Astrocyte of the spinal cord (primary cell): ENCODE measurements around the gene STX12.

ENCODE experiments used
- DNase-seq: peaks from one replicate; pipeline ENCODE4 v3.0.0; 2011; ENCODE audit warnings: low read depth, low spot score
- H3K4me3 ChIP-seq: 2 replicates; pipeline ENCODE4 v1.5.1; 2011; ENCODE audit warnings: low read depth, mild to moderate bottlenecking, low read length, moderate library complexity
- CTCF ChIP-seq: IDR thresholded peaks from 2 replicates; pipeline ENCODE4 v1.5.1; 2012; ENCODE audit warnings: low read depth, mild to moderate bottlenecking, low read length, inconsistent platforms
- in situ Hi-C: cut with HindIII; loops from 2 replicates; pipeline ENCODE4 v1.10.0; 2017; ENCODE audit warnings: low sequenced_read_pairs

STX12 gene

GRCh38 chr1:27760426-27760825, 12.6 kb upstream of the STX12 start:
- TF ChIP-seq CTCF, result no peak
- in situ Hi-C loops, result no loop called here
- DNase-seq, result no peak
- no peak overlapping the region for H3K4me3 ChIP-seq

GRCh38 chr1:27762033-27762432, 11.0 kb upstream of the STX12 start:
- DNase-seq, result no peak
- in situ Hi-C loops, result no loop called here
- H3K4me3 ChIP-seq, result no peak overlapping the region
- no peak for TF ChIP-seq CTCF

- DNase-seq, result no peak
- in situ Hi-C loops, result no loop called here
- H3K4me3 ChIP-seq, result no peak overlapping the region
- no peak for TF ChIP-seq CTCF
Measured at GRCh38 chr1:27763358-27763757, 9.7 kb upstream of the STX12 start.

- no peak for TF ChIP-seq CTCF
- in situ Hi-C loops, result no loop called here
- DNase-seq, result no peak
- no peak overlapping the region for H3K4me3 ChIP-seq
Measured at GRCh38 chr1:27770293-27770830, 2.7 kb upstream of the STX12 start.

GRCh38 chr1:27772036-27772931, 735 bp upstream of the STX12 start:
- DNase-seq, result peak; percentile 7
- H3K4me3 ChIP-seq, result peak overlapping the region; percentile 96
- TF ChIP-seq CTCF, result no peak
- in situ Hi-C loops, result no loop called here

GRCh38 chr1:27773826-27774445, 917 bp downstream of the STX12 start:
- H3K4me3 ChIP-seq, result peak overlapping the region; percentile 96
- in situ Hi-C loops, result no loop called here
- TF ChIP-seq CTCF, result no peak
- peak; percentile 45 for DNase-seq
